Measurements from ENCODE around the gene SETBP1.

- TF ChIP-seq POLR2AphosphoS5 (IDR thresholded peaks at IDR 0.05; ENCODE audit: low read depth, low read length) = no peak
- no peak for TF ChIP-seq EZH2phosphoT487 (IDR thresholded peaks at IDR 0.05; ENCODE audit: borderline replicate concordance)
- TF ChIP-seq CTCF (IDR thresholded peaks at IDR 0.05 in 2 of 3, conservative IDR thresholded peaks at IDR 0.05 in 1 of 3; ENCODE audit: borderline replicate concordance in 1 of 3, insufficient read depth in 1 of 3, low read depth in 2 of 3, low read length in 2 of 3) = no peak
These were observed 262.7 kb downstream of the SETBP1 start for GRCh38 chr18:44943311-44943881.
